Activated CD4-positive, CD25-positive, alpha-beta regulatory T cell treated with anti-CD3 and anti-CD28 coated beads, Interleukin-2, amount 50 U/mL, for 24 hours (primary cell): ENCODE measurements around the gene ZNF157.

Source experiments
- ATAC-seq, 2 donors: fragments of 150-1000 bp; cut with Tn5 transposase; one replicate each; pipeline ENCODE4 v1.10.0; 2021; ENCODE audit warnings: mild to moderate bottlenecking in 1 of 2, moderate library complexity in 1 of 2

ZNF157 gene

GRCh38 chrX:47447607-47448006, 77.2 kb downstream of the ZNF157 start:
- no peak for ATAC-seq

GRCh38 chrX:47448165-47448806, 77.9 kb downstream of the ZNF157 start:
- ATAC-seq = no peak

GRCh38 chrX:47452112-47452511, 81.7 kb downstream of the ZNF157 start:
- no peak for ATAC-seq

- no peak for ATAC-seq
Observed at GRCh38 chrX:47456080-47456479, 85.7 kb downstream of the ZNF157 start.

- ATAC-seq = no peak
Observed at GRCh38 chrX:47458528-47458927, 88.2 kb downstream of the ZNF157 start.

GRCh38 chrX:47460561-47460960, 90.2 kb downstream of the ZNF157 start:
- ATAC-seq = no peak
